ENCODE data around the gene FUBP3.

Gene FUBP3

DNA sequence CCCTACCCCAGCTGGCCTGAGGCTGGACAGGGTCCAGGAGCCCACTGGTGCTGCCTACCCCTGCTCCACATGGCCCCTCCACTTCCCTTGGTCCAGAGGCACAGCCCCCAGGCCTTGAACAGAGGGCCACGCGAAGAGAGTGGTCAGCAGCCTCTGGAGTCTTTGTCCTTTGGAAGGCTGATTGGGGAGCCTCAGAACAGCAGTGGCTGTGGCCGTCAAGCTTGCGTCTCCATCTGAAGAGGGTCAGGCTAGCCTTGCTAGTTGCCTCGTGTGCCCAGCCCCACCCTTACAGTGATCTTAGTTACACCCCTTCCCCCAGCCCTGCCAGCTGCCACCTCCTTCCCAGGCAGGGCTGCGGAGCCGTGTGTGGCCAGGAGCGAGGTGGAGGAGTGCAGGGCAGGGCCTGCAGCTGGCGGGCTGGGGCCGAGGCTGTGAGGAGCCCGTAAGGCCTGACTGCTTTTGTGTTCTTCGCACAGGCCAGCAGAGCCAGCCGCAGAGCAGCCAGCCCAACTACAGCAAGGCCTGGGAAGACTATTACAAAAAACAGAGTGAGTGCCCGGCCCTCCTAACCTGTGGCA is 54.9 kb downstream of the FUBP3 start:
- DNase-seq (ENCODE audit: low read depth): no peak

DNA sequence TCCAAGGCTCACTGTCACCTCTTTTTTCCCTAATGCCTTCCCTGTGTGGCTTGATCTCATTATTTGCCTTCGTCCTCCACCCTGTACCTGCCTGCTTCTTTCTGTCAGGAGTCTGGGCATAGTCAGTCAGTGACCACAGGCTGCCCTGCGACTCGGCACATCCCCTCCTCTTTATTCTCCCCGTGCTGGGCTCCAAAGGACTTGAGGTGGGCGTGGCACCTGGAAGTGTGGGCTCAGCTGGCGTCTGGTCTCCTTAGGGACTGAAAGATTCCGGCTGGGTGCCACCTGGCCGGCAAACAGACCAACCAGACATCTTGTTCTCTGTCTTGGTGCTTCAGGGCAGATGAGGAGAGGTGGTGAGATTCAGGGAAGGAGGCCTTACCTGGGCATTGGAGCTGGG is 55.4 kb downstream of the FUBP3 start:
- no peak for DNase-seq (ENCODE audit: low read depth)

DNA sequence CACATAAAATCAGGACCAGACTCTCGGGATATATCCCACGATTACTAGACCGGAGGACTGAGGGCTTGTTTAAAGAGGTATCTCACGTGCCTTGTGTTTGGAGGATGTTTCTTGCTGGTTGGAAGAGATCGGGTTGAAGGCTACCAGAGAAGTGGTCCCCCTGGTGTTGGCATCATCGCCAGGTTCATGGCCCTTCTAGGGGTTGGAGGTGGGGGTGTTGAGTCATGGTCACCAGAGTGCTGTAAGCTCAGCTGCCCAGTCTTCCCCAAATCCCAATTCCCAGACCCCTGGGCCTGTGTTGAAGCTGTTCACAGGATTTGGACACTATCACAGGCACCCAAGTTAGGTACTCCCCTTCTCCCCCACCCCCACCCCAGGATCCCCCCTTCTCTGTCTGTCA is 55.9 kb downstream of the FUBP3 start:
- no peak for DNase-seq (ENCODE audit: low read depth)

DNA sequence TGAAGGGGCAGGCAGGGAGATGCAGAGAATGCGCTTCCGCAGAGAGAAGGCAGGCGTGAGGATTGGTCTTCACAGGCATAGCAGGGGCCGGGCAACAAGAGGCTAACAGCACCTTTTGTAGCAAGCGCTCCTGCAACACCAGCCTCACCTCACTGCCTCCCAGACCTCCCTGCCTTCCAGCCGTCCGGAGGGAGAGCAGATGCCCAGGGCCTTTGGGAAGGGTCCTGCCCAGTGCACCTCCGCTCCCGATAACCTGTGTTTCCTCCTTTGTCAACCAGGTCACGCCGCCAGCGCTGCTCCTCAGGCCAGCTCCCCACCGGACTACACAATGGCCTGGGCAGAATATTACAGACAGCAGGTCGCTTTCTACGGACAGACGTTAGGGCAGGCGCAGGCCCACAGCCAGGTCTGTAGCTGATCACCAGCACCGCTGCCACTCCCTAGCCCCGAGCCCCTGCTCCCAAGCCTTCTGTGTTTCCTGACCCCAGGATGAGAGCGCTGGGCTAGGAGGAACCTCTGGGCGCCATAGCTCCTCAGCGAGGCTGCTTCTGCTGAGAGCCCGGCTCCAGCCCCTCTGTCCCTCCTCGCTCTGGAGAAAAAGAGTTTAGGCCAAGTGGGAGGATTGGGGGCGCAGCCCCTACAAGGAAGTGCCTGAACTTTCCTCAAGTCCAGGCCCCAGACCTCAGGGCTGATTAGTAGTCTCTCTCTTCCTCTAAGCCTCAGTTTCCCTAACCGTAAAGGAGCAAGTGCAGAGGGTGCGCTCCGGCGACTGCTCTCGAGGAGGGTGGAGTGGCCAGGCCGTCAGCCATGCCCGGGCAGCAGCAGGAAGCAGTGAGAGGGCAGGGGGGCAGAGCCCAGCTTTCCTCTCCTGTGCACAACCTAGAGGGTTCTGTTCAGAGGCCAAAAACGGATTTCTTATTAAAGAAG is 56.6 kb downstream of the FUBP3 start:
- DNase-seq (ENCODE audit: low read depth): no peak

DNA sequence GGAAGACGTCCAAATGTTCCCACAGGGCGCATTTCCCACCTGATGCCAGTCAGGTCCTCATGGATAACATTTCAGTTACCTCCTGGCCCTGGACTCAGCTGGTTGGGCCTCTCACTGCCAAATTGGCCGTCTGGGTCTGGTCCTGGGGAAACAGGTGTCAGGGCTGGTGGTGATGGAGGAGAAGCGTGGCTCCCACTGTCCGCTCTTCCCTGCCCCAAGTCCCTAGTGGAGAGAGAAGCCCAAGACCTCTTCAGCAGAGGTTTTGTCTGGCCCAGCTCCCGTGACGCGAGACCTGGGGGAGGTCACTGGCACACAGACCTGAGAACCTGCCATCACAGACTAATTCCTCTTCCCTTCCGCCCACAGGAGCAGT is 57.3 kb downstream of the FUBP3 start:
- no peak for DNase-seq (ENCODE audit: low read depth)

DNA sequence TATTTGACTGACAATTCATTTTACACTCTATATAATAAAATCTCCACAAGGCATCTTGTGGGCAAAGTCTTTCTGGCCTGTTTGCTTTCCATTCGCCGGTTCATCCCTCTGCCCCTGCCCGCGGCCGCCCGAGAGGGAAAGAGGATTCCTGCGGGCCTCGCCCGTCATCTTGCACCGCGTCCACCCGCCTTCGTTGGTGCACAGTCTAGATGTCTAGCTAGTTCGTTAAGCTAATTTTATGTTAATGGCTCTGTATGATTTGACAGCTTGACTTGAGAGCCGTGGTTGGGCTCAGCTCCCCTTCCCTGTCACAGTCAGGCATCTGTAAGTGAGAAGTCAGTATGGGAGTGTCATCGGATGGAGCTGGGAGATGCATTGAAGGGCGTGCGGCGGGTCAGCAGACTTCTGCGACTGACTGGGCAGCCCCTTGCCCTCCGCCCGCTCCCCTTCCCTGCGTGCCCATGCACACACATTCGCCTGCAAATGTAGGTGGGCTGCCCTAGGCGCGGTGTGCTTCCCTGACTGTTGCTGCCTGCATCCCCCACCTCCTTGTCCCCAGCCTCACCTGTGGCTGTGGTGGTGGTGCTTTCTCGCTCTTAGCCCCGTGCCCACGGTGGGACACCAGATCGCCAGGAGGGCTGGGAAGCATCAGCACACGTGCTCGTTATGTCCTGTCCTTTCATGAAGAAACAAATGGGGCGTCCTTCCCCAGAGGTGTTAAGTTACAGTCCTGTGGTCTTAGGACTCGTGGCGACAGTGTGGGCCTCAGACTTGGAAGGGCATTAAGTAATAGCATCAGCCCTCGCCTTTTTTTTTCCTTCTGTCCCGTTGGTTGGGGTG is 59.1 kb downstream of the FUBP3 start:
- DNase-seq (ENCODE audit: low read depth): no peak

DNA sequence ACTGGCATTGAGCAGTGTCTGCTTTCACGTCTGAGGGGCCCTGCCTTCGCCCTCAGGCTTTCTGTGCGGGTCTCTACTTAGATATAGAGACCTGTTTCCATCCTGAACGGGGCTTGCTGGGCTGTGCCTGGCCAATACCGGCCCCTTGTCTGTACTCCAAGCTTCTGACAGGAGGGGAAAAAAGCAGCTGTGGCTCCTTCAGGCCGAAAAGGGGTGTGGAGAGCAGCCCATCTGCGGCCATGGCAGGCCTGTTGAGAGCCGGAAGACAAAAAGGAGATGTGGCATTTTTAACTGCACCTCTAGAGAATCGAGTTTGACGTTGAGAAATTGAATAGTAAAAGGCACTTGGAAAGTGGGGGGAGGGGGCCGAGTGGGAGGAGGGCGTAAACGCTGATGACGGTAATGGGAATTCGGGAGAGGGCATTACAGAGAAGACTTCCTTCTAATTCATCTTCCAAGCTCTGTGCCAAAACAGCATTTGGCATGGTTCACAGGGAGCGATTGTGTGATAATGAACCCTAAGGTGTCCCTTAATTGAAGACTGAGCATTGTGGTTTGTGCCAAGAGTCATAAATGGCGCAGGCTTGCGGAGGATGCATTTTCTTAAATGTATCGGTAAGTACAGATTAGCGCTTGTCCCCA is 59.9 kb downstream of the FUBP3 start:
- DNase-seq (ENCODE audit: low read depth): no peak

DNA sequence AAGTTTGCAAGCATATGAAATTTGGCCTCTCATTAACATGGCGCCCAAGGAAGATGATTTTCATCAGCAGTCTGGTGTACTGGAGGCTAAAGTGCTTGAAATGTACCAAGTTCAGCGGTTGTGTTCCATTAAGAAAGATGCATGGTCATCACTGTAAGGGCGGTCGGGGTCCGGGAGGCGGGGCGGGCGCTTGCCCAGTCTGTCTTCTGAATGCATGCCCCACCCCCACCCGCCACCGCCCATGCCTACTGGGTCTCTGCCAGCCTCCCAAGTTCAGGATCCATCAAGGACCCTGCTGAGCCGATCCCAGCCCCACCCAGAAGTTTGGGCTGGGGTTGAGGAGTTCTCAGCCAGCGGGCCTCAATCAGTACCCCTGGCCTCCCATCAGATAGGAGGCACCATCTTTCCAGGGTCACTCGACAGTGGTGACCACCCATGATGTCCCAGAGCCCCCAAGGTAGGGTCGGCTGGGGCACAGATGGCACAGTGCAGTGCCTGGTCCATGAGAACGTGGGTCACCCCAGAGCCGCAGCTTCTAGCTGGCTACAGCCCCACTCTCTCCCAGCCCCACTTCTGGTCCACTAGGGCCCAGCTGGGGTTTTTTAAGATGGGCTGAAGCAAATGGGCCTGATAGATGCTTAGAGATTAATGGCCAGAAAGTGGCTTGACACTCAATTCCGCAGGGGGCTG is 60.6 kb downstream of the FUBP3 start:
- DNase-seq (ENCODE audit: low read depth): no peak

DNA sequence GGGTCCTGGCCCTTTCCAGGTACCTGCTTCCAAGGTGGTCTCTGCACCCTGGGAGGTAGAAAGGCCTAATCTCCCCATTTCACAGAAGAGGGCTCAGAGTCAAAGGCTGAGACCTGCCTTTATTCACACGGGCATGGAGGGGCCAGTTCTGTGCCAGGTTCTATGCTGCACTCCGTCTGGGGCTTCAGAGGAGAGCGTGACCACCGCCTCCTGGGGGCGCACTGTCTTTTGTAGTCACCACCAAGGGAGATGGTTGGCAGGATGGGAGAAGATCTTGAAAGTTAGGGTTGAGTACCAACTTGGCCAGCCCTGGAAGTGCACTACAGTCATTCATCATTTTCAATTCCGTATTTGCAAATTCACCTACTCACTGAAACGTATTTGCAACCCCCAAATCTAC is 61.3 kb downstream of the FUBP3 start:
- no peak for DNase-seq (ENCODE audit: low read depth)

DNA sequence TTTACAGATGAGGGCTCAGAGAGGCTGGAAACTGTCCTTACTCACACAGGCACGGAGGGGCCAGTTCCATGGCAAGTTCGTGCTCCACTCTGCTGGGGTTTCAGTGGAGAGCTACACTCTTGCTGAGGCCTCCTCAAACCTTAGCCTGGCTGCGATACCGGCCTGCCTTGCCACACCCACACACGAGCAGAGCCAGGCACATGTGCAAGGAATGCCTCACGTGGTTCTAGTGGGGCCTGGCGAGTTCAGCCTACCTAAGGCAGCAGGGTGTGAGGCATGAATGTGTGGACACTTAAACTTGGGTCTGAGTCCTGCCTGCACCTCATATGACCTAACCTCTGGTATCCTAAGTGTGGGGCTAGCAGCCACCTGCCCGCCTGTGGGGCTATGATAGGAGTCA is 63.5 kb downstream of the FUBP3 start:
- no peak for DNase-seq (ENCODE audit: low read depth)

DNA sequence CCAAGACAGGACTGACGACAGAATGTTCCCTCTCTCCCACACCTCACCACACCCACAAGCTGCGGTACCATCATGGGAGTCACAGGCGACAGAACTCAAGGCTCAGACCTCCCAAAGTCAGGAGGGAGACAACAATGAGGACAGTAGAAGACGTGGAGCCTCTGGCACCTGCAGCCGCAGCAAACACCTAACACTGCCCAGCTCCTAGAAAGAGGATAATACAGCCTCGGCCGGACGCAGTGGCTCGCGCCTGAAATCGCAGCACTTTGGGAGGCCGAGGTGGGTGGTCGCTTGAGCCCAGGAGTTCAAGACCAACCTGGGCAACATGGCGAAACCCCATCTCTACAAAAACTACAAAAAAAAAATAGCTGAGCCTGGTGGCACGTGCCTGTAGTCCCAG is 71.8 kb downstream of the FUBP3 start:
- DNase-seq (ENCODE audit: low read depth): no peak

DNA sequence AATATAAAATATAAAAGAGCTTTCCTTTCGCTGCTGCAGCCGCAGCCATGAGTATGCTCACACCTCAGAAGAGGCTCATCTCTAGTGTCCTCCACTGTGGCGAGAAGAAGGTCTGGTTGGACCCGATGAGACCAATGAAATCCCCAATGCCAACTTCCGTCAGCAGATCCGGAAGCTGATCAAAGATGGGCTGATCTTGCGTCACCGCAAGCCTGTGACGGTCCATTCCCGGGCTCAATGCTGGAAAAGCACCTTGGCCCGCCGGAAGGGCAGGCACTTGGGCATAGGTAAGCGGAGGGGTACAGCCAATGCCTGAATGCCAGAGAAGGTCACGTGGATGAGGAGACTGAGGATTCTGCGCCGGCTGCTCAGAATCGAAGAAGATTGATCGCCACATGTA is 72.4 kb downstream of the FUBP3 start:
- no peak for DNase-seq (ENCODE audit: low read depth)

DNA sequence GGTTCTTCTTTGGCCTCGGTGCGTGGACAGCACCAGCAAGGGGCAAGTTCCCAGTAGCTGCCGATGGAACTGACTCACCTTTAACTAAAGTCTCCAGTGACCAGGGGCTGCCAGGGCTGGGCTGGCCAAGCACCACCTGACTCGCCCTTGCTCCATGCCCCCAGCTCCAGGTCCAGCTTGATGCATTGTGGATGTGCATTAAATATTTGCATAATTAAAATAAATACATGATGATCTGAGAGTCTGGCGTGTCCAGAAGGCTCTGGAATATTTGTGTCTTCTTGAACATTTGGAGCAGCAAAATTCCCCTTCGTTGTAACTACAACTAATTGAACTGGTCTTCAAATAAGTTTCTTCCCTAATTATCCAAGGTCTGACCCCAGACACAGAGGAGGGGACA is 75.5 kb downstream of the FUBP3 start:
- no peak for DNase-seq (ENCODE audit: low read depth)

DNA sequence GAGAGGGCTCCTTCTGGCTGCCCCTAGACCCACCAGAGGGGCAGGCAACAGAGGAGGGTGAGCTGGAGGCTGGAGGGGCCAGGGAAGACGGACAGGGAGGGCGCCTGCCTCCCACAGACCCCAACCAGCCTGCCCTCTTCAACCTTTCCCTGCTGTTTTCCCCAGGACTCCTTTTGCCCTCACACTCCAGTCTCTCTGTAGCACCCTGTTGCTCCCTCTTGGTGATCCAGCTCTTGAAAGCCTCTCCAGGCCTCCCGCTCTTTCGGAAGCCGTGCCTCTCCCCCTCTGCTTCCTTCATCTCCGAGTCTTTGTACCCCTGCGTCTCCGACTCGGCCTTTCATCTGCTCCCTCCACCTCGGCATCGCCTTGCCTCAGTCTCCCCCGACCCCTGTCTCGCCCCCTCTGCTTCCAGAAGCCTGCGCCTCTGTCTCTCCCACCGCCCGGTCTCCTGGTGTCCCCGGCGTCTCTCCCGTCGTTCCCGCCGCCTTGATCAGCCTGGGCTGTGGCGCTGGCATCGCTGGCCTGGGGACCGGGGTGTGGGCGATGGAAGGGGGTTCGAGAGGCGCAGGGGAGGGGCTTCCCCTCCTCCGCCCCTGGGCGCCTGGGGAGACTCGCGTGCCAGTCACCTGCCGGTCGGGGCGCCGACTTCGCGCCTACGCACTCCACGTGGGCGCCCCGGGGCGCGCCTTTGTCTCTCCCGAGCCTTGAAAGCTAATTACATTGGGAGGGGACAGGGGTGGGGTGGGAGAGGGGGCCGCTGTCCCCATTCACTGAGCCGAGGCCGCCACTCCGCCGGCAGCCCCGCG is 79.7 kb downstream of the FUBP3 start:
- no peak for DNase-seq (ENCODE audit: low read depth)

DNA sequence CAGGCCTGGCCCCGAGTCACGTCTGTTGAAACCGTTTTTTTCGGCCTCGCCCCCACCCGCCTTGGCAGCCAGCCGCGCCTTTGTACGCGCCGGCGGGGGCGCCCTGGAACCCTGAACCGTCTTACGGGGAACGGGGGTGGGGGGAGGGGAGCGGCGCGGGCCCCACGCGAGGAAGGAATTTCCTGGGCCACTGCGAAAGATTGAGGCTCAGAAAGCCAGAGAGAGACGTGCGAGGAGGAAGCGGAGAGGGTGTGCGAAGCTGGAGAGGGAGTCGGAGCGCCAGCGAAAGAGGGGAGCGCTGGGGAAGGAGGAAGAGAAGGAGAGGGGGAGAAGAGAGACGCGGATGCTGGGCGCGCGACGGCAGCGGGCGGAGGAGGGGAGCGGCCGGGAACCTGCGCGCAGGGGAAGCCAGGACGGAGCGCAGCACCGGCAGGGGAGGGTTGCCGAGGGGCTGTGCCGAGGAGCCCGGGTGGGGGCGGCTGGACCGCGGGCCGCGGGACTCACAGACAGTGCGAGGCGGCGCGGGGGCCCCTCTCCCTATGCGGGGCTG is 80.4 kb downstream of the FUBP3 start:
- DNase-seq (ENCODE audit: low read depth): no peak

DNA sequence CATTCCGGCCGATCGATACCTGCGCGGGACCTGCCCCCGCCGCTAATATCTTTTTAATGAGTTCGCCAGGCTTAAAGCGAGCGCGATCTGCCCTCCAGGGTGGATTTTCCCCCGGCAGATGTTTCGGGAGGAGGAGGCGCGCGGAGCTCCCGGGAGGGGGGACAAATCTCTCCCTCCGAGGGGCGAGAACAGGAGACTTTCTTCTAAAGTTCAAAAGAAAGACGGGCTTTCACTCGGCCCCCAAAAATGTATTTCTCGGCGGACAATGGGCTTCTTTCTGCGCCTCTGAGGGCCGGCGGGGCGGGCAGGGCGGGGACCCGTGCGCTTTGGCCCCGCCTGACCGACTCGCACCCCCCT is 80.9 kb downstream of the FUBP3 start:
- DNase-seq (ENCODE audit: low read depth): no peak

DNA sequence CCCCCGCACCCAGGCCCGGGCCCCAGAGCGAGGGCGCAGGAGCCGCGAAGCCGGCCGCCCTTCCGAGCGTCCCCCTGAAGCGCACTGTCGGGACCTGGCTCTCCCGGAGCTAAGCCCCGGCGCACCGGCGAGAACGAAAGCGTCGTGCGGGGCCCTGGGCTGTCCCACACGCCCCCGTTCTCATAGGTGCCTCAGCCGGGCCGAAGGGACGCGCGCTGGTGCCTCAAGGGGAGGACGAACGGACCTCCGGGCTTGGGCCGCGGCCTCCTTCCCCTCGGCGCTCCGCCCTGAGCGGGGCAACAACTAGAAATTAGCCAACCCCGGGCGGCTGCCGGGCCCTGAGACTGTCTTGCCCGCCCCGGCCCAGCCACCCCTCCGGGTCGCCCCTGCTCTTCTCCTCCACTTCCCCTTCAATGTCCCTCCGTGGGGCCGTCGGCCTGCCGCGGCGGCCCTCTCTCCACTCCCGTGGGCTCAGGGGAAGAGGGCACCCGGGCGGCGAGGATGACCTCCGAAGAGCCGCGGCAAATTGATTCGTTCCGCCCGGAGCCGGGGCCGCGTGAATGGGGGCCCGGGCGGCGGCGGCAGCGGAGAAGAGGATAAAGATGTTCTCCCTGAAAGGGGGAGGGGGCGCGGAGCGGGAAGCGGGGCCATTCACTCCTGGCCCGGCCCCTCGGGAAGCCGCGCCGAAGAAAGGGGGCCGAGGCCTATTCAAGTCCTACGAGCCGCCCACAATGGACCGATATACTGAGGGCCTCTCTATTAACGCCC is 81.5 kb downstream of the FUBP3 start:
- DNase-seq (ENCODE audit: low read depth): no peak

DNA sequence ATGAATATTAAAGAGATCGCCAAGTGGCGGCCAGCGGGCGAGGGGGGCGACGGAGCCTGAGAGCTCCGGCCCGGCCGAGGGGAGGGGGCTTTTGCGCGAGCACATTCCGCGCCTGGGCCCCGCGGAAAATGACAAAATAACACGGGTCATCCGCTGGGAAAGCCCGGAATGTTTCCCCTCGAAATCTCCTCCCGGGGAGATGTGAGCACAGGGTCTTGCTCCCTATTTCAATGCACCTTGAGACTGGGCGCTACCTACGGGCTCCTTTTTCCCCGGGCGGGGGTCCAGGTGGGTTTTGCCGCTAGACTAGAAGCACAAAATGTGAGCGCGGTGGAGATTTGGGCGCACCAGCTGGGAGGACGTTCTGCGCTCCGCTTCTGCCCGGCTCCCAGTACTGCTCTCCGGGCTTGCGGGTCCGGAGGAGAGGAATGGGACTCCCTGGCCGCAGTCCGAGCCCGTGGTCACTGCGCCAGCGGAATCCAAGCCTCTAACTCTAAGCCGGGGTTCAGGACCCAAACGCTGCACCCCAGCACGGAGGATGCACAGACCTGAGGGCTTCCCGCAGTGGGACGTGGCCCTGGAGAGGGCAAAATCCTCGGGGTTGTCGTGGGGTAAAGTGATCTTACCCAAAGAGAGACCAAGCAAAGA is 82.2 kb downstream of the FUBP3 start:
- no peak for DNase-seq (ENCODE audit: low read depth)

Data from activated T-cell treated with anti-CD3 and anti-CD28 coated beads for 24 hours (primary cell).